Stimulated activated CD8-positive, alpha-beta memory T cell treated with anti-CD3 and anti-CD28 coated beads, Interleukin-2, amount 100 ng/mL, for 48 hours (primary cell): ENCODE results near the gene KCNN3.

Source experiments
- DNase-seq, 2 donors: peaks; one replicate each; pipeline ENCODE4 v3.0.0-alpha.2; 2020; ENCODE audit warnings: low read depth in 2 of 2

The KCNN3 gene

GRCh38 chr1:154729031-154729442 is 141.0 kb downstream of the KCNN3 start:
- DNase-seq, result no peak

GRCh38 chr1:154726896-154727753 is 143.0 kb downstream of the KCNN3 start:
- DNase-seq, result no peak

- no peak for DNase-seq
Measured at GRCh38 chr1:154726443-154726842, 143.6 kb downstream of the KCNN3 start.

GRCh38 chr1:154725865-154726264 is 144.2 kb downstream of the KCNN3 start:
- no peak for DNase-seq

- DNase-seq, result no peak
Measured at GRCh38 chr1:154720328-154721297, 149.5 kb downstream of the KCNN3 start.

GRCh38 chr1:154719586-154720327 is 150.3 kb downstream of the KCNN3 start:
- DNase-seq, result no peak

- no peak for DNase-seq
Measured at GRCh38 chr1:154718566-154718965, 151.5 kb downstream of the KCNN3 start.

- DNase-seq, result no peak
Measured at GRCh38 chr1:154717528-154717924, 152.6 kb downstream of the KCNN3 start.

GRCh38 chr1:154716614-154717527 is 153.2 kb downstream of the KCNN3 start:
- DNase-seq, result no peak

GRCh38 chr1:154716011-154716410 is 154.1 kb downstream of the KCNN3 start:
- DNase-seq, result no peak

- no peak for DNase-seq
Measured at GRCh38 chr1:154715385-154715784, 154.7 kb downstream of the KCNN3 start.

- DNase-seq, result no peak
Measured at GRCh38 chr1:154714638-154715037, 155.4 kb downstream of the KCNN3 start.

GRCh38 chr1:154714052-154714623 is 155.9 kb downstream of the KCNN3 start:
- no peak for DNase-seq

GRCh38 chr1:154713005-154713404 is 157.1 kb downstream of the KCNN3 start:
- DNase-seq, result no peak

GRCh38 chr1:154712166-154712810 is 157.8 kb downstream of the KCNN3 start:
- DNase-seq, result no peak

GRCh38 chr1:154711416-154711815 is 158.7 kb downstream of the KCNN3 start:
- DNase-seq, result no peak

- no peak for DNase-seq
Measured at GRCh38 chr1:154710106-154710505, 160.0 kb downstream of the KCNN3 start.

- no peak for DNase-seq
Measured at GRCh38 chr1:154707901-154708463, 162.1 kb downstream of the KCNN3 start.

GRCh38 chr1:154706851-154707250 is 163.2 kb downstream of the KCNN3 start:
- no peak for DNase-seq

GRCh38 chr1:154705544-154705943 is 164.5 kb downstream of the KCNN3 start:
- no peak for DNase-seq
